A673 (cell line): ENCODE results near the gene CAPS2. TPM values are rescaled to one million over a fixed set of nuclear protein-coding genes. Genes with fewer than 3 reads are reported as not detected.

ENCODE experiments used
- BruUV-seq: library from RNA; stranded (reverse); fragments of 400-500 nt; replicated peaks from 2 replicates; lab custom pipeline; 2021; lab: Mats Ljungman, UMichigan
- CTCF ChIA-PET: fragments of 300-600 bp; sonication (Branson Sonifier 250); formaldehyde crosslinking; loops from one replicate; lab custom pipeline; 2022; ENCODE audit warnings: antibody characterized with exemption; lab: Charles Lee
- POLR2A ChIA-PET: fragments of 300-600 bp; sonication (Branson Sonifier 250); formaldehyde crosslinking; loops from one replicate; lab custom pipeline; 2022; ENCODE audit warnings: antibody characterized with exemption; ENCODE audit not compliant: low non-redundant PET; lab: Charles Lee
- DNase-seq: peaks from one replicate; pipeline ENCODE4 v3.0.0-alpha.2; 2015; ENCODE audit warnings: low spot score
- H3K27ac ChIP-seq: fragments of 200-600 bp; sonication (generic); 2 replicates; pipeline ENCODE4 v1.5.1; 2016; ENCODE audit warnings: mixed run types, low read depth, mild to moderate bottlenecking, mixed read lengths, antibody characterized with exemption, low read length; ENCODE audit not compliant: poor library complexity, severe bottlenecking
- H3K27me3 ChIP-seq: fragments of 200-600 bp; sonication (generic); replicated peaks from 2 replicates; pipeline ENCODE4 v1.6.1; 2017; ENCODE audit warnings: mixed run types, low read depth, mild to moderate bottlenecking, mixed read lengths, antibody characterized with exemption, low read length; ENCODE audit not compliant: insufficient read depth, poor library complexity
- H3K36me3 ChIP-seq: fragments of 200-600 bp; sonication (generic); 2 replicates; pipeline ENCODE4 v1.6.1; 2016; ENCODE audit warnings: mixed run types, mild to moderate bottlenecking, mixed read lengths, antibody characterized with exemption, low read length; ENCODE audit not compliant: insufficient read depth, poor library complexity, severe bottlenecking
- H3K4me1 ChIP-seq: fragments of 200-600 bp; sonication (generic); 2 replicates; pipeline ENCODE4 v1.6.1; 2017; ENCODE audit warnings: mixed run types, mild to moderate bottlenecking, mixed read lengths, antibody characterized with exemption, low read length; ENCODE audit not compliant: insufficient read depth, poor library complexity, severe bottlenecking
- H3K4me3 ChIP-seq: fragments of 200-600 bp; sonication (generic); 2 replicates; pipeline ENCODE4 v1.5.1; 2016; ENCODE audit warnings: low read depth, mixed run types, mild to moderate bottlenecking, mixed read lengths, low read length; ENCODE audit not compliant: poor library complexity, severe bottlenecking
- H3K9me3 ChIP-seq: fragments of 200-600 bp; sonication (generic); 2 replicates; pipeline ENCODE4 v1.6.1; 2016; ENCODE audit warnings: mixed run types, low read depth, mild to moderate bottlenecking, mixed read lengths, antibody characterized with exemption, low read length; ENCODE audit not compliant: poor library complexity, severe bottlenecking
- EZH2 ChIP-seq: fragments of 200-600 bp; sonication (generic); IDR thresholded peaks from 2 replicates; pipeline ENCODE4 v1.6.1; 2017; ENCODE audit warnings: borderline replicate concordance, low read depth, mild to moderate bottlenecking, mixed read lengths, antibody characterized with exemption, low read length; ENCODE audit not compliant: poor library complexity, severe bottlenecking
- intact Hi-C: fragments of 100-400 bp; cut with micrococcal nuclease; formaldehyde crosslinking; loops from one replicate; pipeline ENCODE4 v1.10.0; 2022; ENCODE audit not compliant: unreplicated experiment
- total RNA-seq: library from RNA; stranded (reverse); gene quantifications from 2 replicates; pipeline ENCODE4 v1.2.3, GENCODE V29; 2021
- TF ChIP-seq, protein P1 (sequence below): fragments of 300-800, 200-600 bp; sonication (generic); conservative IDR thresholded peaks from 2 replicates; pipeline ENCODE4 v1.5.1; 2017; ENCODE audit warnings: low read depth, mild to moderate bottlenecking, antibody characterized with exemption, low read length, moderate library complexity, mixed read lengths

Gene CAPS2
- total RNA-seq, 1 experiment from 2014 or later, result 13.2 TPM

DNA sequence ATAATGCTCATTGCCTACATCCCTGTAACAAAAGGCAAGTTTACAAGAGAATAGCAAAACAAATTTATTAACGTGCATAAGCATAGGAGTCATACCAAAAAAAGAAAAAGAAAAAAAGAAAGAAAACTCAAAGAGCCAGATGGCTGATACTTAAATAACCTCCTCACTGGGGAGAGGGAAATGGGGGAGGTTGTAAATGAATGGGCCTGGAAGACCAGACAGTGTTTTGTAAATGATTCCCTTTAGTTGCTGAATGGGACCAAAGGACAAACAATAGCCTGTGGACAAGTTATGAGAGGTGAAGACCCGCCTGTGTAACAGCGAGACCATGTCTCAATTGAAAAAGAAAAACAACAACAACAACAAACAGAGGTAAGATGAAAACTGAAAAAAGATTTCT is 35.3 kb downstream of the CAPS2 start:
- Histone ChIP-seq H3K9me3 (no peaks in the 10 kb centered on the region), H3K36me3 (no peaks in the 10 kb centered on the region), H3K27me3 (no peaks in the 10 kb centered on the region), H3K27ac (no peak overlapping the region), H3K4me3 (no peak overlapping the region), H3K4me1 (no peaks in the 10 kb centered on the region)
- ChIA-PET CTCF (no interaction called here), POLR2A (no interaction called here)
- no peak for TF ChIP-seq EZH2
- TF ChIP-seq, protein P1, sequence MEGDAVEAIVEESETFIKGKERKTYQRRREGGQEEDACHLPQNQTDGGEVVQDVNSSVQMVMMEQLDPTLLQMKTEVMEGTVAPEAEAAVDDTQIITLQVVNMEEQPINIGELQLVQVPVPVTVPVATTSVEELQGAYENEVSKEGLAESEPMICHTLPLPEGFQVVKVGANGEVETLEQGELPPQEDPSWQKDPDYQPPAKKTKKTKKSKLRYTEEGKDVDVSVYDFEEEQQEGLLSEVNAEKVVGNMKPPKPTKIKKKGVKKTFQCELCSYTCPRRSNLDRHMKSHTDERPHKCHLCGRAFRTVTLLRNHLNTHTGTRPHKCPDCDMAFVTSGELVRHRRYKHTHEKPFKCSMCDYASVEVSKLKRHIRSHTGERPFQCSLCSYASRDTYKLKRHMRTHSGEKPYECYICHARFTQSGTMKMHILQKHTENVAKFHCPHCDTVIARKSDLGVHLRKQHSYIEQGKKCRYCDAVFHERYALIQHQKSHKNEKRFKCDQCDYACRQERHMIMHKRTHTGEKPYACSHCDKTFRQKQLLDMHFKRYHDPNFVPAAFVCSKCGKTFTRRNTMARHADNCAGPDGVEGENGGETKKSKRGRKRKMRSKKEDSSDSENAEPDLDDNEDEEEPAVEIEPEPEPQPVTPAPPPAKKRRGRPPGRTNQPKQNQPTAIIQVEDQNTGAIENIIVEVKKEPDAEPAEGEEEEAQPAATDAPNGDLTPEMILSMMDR, result no peak
- no TSS peak for BruUV-seq
- intact Hi-C loops, result loop anchor here (5.0 kb wide), 1 partner anchor 492 kb away; no protein-coding TSS in a partner anchor
- no peak for DNase-seq

DNA sequence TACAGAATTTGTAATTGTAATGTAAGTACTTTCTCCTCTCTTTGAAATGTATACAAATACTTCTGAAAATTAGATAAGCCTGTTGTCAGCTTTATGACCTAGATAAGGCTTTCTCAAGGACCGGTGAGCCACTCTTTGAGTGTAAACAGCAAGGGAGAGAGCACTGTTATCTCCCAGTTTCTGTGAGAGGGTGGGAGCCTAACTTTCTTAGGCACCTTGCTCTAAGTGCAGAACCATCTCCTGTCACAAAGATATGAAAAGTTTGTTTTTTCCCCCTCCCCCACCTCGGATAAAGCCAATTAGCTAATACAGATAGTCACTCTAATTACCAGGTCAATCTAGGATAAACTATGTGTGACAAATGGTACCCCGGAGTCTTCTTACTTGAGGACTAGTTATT is 35.8 kb downstream of the CAPS2 start:
- POLR2A ChIA-PET, result no interaction called here
- BruUV-seq, result no TSS peak
- CTCF ChIA-PET, result no interaction called here

GRCh38 chr12:75291014-75291413 is 39.1 kb downstream of the CAPS2 start:
- TF ChIP-seq, protein P1, result no peak
- no peak for TF ChIP-seq EZH2
- ChIA-PET POLR2A (no interaction called here), CTCF (no interaction called here)
- H3K9me3 ChIP-seq, result no peaks in the 10 kb centered on the region
- no peaks in the 10 kb centered on the region for H3K27me3 ChIP-seq
- H3K4me3 ChIP-seq, result no peak overlapping the region
- intact Hi-C loops, result loop anchor here (5.0 kb wide), 1 partner anchor 489 kb away; no protein-coding TSS in a partner anchor
- H3K4me1 ChIP-seq, result no peaks in the 10 kb centered on the region
- H3K27ac ChIP-seq, result no peak overlapping the region
- DNase-seq, result no peak
- no TSS peak for BruUV-seq
- no peaks in the 10 kb centered on the region for H3K36me3 ChIP-seq

More for the DNA sequence above, 35.8 kb downstream of the CAPS2 start:
- DNase-seq, result no peak
- TF ChIP-seq, protein P1, result no peak
- TF ChIP-seq EZH2, result no peak
- Histone ChIP-seq H3K9me3 (no peaks in the 10 kb centered on the region), H3K4me1 (no peaks in the 10 kb centered on the region), H3K27ac (no peak overlapping the region), H3K4me3 (no peak overlapping the region), H3K36me3 (no peaks in the 10 kb centered on the region), H3K27me3 (no peaks in the 10 kb centered on the region)
- intact Hi-C loops, result loop anchor here (5.0 kb wide), 1 partner anchor 492 kb away; no protein-coding TSS in a partner anchor
